GM18873 (cell line): ENCODE data around the gene THTPA.

Experiments
- ATAC-seq: cut with Tn5 transposase; IDR thresholded peaks from one replicate; pipeline ENCODE4 v1.9.1; 2021; ENCODE audit warnings: mild to moderate bottlenecking, moderate library complexity, moderate number of reproducible peaks; ENCODE audit not compliant: unreplicated experiment, low FRiP score

The THTPA gene

DNA sequence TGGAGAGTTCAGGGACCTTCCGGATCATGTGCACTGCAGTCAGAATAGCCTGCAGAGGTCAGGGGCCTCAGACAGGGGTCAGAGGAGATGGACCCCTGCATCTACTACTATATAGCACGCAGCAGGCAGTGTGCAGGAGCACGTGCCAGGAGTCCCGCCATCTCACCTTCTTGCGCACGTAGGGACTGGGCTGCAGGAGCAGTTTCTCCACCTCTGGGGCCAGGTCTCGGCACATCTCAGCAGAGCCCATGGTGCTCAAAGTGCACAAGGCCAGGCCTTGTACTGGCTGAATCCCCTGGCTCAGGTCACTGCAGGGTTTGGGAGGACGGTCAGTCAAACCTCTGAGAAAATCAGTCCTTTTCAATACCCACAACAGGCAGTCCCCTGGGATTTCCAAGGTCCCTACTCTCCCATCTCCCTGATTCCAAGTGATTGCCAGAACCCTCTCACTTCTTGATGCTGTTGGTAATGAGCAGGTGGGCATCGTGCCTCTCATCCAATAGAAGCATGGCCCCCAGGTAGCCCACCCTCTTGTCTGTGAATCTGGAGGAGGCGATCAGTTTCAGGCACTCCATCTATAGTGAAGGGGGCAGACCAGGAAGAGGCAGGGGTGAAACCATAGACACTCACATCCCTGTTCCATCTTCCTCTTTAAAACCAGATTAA is 10.2 kb downstream of the THTPA start:
- no peak for ATAC-seq

- no peak for ATAC-seq
Measured at GRCh38 chr14:23566778-23567185, 10.7 kb downstream of the THTPA start.

DNA sequence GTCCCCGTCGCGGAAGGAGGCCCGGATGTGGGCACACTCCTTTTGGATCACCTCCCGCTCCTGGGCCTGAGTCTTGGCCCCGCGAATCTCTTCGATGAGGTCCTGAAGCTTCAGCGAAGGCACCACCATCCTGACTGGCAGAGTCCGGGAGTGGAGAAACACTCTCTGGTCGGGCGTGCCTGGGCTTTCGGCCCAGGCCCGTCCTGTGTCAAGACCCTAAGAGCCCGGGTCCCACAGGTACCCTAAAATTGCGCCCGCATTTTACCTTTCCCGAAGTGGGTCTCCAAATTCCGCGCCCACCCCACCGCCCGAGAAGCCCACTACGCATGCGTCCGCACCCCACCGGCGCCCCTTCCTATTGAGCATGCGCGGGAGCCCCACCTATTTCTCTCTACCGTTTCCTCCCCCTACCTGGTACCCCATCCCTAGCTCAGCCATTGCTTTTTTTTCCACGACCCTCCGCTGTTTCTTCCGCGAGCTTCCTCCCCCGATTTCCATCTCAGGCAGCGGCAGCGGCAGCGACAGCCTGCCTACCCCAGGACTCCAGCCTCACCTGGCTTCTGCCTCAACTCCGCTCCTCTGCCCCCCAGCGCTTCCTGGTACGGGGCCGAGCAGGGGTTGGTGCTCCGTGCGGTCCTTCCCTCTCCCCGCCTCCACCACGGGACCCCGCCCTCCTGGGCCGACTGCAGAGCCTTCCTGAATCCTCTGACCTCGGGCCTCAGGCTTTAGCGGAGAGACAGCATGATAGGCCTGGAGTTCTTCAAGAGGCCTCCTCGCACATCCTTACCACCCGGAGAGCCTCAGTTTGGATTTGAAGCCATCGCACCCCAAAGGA is 11.3 kb downstream of the THTPA start, which contains the start of gene AP1G2:
Gene AP1G2, minus strand, starts transcription at position 606 of the 835 bp plus-strand sequence. Its CDS starts 477 bp downstream, at position 129.
- peak; percentile 80 for ATAC-seq

DNA sequence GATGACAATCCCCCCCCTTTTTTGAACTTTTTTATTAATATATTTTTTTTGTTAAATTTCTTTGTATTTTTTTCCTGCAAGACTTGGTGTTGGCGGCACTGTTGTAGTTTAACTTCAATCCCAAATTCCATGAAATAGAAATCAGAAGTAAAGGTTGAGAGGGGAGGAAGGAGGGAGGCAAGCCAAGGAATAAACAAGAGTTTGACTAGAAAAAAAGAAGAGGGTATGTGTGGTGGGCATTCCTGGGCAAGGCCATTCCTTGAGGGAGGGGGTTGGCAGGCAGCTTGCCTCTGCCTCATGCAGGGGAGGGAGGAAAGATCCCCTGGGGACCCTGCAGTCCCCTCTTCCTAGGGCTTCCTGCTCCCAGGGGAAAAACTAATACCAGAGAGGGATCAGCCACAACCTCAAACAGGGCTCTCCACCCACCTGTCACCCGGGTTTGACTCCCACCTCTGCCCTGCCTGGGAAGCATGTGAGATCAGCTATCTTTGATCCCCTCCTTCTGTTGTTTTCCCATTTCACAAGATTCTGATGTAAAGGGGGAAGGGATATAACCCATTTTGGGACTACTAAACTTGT is 12.0 kb downstream of the THTPA start:
- no peak for ATAC-seq

DNA sequence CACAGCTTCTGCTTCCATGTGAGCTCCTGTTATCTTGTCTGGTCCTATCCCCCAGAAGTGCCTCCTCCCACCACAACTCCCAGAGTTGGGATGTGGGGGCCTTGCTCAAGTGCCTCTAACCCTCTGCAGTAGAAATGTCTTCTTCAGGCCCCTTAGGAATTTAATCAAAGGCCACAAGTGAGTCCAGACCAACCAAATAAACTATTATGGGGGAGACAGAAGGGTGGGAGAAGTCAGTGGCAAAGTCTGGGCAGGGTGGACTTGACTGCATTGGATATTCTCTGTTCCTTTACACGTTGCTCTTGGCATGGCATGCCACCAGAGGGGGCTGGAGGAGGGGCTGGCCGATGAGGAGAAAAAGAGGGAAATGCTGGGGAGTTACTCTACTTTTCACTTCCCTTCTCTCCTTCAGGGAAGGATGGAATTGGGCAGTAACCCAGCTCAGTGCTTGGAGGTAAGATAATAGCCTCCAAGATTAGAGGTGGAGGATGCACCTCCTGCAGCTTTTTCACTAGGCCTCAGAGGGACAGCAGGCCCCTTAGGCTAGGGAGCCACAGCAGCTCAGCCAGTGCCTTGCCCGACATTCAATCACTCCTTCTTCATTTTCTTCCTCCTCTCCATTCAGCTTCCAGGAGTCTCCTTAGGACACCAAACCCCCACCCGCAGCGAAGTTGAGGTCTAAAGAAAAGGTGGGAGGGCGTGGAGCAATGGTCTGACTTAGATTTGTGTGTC is 12.7 kb downstream of the THTPA start:
- no peak for ATAC-seq

GRCh38 chr14:23569443-23570151 is 13.5 kb downstream of the THTPA start:
- ATAC-seq, result no peak

DNA sequence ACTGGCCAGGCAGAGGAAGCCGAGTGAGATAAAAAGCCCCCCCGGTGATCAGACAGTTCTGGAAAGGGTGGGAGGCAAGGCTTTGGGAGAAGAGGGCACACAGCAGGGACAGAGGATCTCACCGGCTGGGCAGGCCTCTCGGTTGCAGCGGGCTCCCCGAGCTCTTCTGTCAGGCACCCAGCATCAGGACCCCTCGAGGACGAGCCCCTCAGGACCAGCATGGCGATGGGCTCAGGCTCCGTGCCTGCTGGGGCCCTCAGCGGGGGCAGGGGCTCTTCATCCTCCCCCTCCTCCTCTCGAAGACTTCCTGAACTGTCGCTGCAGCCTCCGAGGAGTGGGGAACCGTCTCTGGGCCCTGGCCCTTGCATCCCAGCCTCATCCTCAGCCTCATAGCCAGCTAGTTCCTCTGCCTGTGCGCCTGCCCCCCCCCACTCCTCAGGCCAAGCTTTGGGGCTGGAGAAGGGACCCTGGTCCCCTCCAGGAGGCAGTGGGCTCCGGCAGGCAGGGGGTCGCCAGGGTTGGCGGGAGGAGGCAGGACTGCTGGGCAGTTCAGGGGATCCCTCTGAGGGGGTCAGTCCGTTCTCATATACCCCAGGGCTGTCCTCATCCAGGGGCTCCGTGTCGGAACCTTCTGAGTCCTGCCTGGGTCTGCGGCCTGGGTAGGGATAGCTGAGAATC is 14.9 kb downstream of the THTPA start:
- ATAC-seq, result no peak

DNA sequence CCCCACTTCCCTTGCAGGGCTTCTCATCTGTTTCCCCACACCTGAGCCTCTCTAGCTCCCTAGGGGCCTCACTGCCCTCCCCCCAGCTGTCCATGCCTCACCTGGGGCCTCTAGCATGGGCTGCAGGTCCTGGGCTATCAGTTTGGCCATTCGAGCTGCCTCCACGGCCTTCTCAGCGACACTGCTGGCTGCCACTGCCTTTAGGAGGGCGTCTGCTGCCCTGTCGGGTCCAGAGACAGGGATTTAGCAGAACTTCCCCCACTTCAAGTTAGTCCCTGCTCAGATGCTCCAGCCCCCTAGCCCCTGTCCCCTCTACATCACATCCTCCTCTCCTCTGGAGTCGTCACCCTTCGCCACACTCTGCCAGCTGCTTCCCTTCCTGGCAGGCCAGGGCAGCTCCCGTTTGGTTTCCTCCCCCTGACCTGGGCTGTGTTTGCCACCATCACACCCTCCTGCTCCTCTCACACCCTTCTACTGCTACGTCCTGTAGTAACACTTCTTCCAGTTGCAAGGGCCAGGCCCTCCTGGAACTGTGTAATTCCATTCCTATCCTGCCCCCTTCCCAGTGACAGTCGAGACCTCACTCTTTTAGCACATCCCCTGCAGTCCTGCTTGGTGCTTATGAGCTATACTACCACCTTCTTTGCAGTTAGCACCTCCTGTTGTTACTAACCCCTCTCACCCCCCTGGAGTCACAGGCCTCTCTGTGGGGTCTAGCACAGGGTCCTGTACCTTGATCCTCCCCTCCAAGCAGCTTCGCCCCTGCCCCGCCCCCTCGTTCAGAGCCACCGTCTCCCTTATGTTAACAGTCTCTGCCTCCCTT is 15.8 kb downstream of the THTPA start:
- ATAC-seq, result no peak

- no peak for ATAC-seq
Measured at GRCh38 chr14:23572524-23572828, 16.4 kb downstream of the THTPA start.

- ATAC-seq, result no peak
Measured at GRCh38 chr14:23572836-23573235, 16.8 kb downstream of the THTPA start.

DNA sequence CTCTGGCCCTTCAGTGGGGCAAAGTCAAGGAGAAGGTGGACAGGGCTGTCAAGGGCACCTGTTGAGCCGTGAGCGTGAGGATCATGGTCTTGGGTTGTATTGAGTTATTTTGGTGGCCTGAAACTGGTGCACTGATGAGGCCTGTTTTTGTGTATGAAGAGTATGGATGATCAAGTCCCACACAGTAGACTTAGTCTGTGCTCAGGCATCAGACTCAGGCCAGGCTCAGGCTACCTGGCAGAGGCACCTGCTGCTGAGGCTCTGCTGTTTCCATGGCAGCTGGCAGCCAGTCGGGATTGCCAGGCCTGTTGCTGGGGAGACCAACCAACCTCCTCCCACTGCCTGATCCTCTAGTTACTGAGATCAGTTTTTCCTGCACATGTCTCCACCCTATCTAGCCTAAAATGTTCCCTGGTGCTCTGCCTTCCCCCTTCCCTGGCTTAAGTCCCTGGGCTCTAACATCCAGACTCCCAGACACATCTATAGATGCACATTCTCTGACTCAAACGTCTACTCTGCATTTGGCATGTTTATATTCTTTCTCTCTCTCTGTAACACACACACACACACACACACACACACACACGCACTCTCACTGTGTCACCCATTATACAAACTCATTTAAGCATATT is 17.4 kb downstream of the THTPA start:
- ATAC-seq, result no peak

- ATAC-seq, result no peak
Measured at GRCh38 chr14:23577004-23577681, 21.1 kb downstream of the THTPA start.

GRCh38 chr14:23577710-23578392 is 21.8 kb downstream of the THTPA start:
- ATAC-seq, result no peak

GRCh38 chr14:23578560-23579310 is 22.7 kb downstream of the THTPA start, which contains the start of gene JPH4:
Gene JPH4, minus strand, starts transcription at chr14:23578790. Its CDS starts 1,337 bp downstream, at chr14:23577453.
- ATAC-seq, result no peak

DNA sequence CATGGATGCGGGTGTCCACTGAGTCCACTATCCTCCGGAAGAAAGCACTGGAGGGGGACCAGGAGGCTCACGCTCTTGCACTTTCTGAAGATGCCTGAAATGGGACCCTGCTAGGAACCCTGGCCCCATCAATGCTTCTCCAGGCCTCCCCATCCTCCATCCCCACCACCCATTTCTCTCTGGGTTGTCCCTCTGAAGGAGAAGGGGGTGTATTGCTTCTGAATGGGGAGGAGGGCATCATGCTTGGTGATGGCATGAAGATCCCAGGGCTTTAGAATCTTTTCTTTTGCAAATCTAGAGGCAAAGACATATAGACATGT is 23.2 kb downstream of the THTPA start:
- no peak for ATAC-seq

DNA sequence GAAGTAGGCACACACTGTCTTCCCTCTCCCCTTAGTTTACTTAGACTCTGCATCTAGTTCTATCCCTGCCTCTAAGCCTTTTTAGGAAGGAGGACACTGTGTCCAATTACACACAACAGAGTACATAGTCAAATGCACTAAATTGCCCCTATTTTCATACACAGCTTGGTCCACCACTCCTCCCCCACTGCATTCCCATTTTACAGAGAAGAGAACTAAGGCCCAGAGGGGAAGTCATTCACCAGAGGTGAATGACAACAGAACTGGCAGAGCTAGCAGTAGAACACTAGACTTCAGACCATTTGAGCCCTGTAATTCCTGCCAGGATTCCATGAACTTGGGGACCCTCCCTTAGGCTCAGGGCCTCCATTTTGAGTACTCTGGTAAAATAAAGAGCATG is 23.7 kb downstream of the THTPA start:
- no peak for ATAC-seq
